Mucosa of stomach (tissue), 1 donor: ENCODE measurements around the gene LIFR.

Experiments
- H3K27me3 ChIP-seq: one replicate; pipeline ENCODE4 v1.7.0; 2013; ENCODE audit warnings: mild to moderate bottlenecking, low read length; ENCODE audit not compliant: control insufficient read depth, insufficient read depth
- H3K36me3 ChIP-seq: one replicate; pipeline ENCODE4 v1.7.0; 2013; ENCODE audit warnings: low read length; ENCODE audit not compliant: control insufficient read depth, insufficient read depth
- H3K4me1 ChIP-seq: one replicate; pipeline ENCODE4 v1.7.0; 2013; ENCODE audit warnings: mild to moderate bottlenecking, low read length; ENCODE audit not compliant: control insufficient read depth, insufficient read depth
- H3K4me3 ChIP-seq: one replicate; pipeline ENCODE4 v1.7.0; 2013; ENCODE audit warnings: low read length
- H3K9ac ChIP-seq: one replicate; pipeline ENCODE4 v1.7.0; 2013; ENCODE audit warnings: mild to moderate bottlenecking, low read length, moderate library complexity
- H3K9me3 ChIP-seq: one replicate; pipeline ENCODE4 v1.7.0; 2013; ENCODE audit warnings: mild to moderate bottlenecking, low read length, moderate library complexity; ENCODE audit not compliant: control insufficient read depth
- donor health status: Pancreatic carcinoma.

Gene LIFR

DNA sequence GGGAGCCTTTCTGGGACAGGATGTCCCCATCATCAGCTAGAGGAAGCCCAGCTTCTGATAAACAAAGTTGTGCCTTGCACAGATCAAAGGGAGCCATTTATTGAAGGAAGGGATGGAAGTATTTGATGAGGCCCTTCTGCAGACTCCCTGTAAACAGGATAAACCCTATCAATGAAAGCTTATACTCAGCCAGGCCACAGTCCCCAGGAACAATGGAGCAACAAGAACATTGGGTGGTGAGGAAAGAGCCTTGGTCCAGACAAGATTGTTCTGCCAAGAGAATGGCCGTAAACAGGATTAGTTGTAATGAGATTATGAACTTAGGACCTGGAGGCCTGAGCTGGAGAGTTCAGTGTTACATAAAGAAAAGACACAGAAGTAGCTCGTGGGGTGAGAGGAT, 40.5 kb upstream of the LIFR start:
- H3K27me3 ChIP-seq: no peaks in the 10 kb centered on the region
- no peak overlapping the region for H3K4me3 ChIP-seq
- no peak overlapping the region for H3K9ac ChIP-seq
- H3K9me3 ChIP-seq: no peaks in the 10 kb centered on the region
- H3K4me1 ChIP-seq: peaks cover 31% of the 10 kb centered on the region
- no peaks in the 10 kb centered on the region for H3K36me3 ChIP-seq

DNA sequence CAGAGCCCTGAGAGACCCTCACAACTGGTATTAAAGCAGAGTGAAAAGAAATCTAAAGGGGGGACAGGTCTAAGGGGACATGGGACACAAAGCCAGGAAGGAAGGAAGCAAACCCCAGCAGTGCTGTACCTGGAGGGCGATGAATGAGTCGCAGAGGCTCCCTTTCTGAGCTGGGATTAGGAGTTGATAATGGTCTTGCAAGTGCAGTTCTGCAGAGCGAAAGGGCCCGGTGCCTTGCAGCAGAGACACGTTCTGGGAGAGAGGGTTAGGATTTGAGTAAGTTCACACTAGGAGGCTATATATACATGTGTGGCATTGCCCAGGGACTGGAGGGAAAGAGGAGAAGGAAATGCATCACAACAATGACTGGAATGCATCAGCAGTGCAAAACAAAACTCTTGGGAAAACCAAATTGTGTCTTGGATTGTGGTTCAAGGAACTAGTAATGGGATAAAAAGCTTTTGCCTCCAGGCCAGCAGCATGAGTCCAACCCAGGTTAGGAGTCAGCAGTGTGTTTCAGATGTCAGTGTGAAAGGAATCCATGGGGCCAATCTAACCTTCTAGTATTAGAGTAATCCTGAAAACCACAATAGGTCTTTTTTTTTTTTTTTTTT, 38.8 kb upstream of the LIFR start:
- Histone ChIP-seq H3K9me3 (no peaks in the 10 kb centered on the region), H3K4me3 (no peak overlapping the region)

DNA sequence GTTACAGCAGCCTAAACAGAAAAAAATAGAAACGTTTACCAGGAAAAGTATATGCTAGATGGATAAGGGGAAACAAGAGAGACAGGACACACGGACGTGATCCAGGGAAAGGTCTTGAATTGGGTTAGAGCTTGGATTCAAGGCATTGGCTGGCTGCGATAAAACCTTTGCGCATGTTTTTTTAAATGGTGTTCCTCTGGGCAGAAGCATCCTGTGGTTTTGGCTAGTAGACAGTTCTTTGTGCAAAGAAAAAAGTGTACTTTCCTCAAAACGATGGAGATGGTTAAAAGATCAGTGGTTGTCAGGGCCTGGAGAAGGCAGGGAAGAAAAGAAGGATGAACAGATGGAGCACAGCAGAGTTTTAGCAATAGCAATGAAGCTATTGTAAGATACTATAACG, 37.5 kb upstream of the LIFR start:
- Histone ChIP-seq H3K4me3 (no peak overlapping the region), H3K9ac (no peak overlapping the region), H3K27me3 (no peaks in the 10 kb centered on the region), H3K4me1 (peaks cover 15% of the 10 kb centered on the region), H3K9me3 (no peaks in the 10 kb centered on the region), H3K36me3 (no peaks in the 10 kb centered on the region)

More for the DNA sequence above, 38.8 kb upstream of the LIFR start:
- Histone ChIP-seq H3K4me1 (peaks cover 22% of the 10 kb centered on the region), H3K27me3 (no peaks in the 10 kb centered on the region), H3K36me3 (no peaks in the 10 kb centered on the region), H3K9ac (no peak overlapping the region)

DNA sequence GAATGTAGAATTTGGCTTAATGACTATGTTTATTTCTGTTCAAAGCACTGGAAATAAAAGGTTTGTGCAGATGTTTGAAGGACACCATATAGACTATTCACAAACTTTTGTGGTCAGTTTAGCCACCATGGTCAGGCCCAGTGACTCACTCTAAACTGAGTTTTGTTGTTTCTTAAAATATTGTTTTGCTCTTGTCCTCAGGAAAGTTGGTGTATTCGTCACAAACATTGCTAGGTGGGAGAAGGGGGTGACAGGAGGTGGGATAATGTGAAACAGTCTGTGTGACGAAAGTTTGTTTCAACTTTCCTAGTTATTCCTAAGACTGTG, 35.0 kb upstream of the LIFR start:
- peaks cover 6% of the 10 kb centered on the region for H3K4me1 ChIP-seq
- H3K9me3 ChIP-seq: no peaks in the 10 kb centered on the region
- no peaks in the 10 kb centered on the region for H3K27me3 ChIP-seq
- H3K4me3 ChIP-seq: no peak overlapping the region
- H3K36me3 ChIP-seq: no peaks in the 10 kb centered on the region
- no peak overlapping the region for H3K9ac ChIP-seq

DNA sequence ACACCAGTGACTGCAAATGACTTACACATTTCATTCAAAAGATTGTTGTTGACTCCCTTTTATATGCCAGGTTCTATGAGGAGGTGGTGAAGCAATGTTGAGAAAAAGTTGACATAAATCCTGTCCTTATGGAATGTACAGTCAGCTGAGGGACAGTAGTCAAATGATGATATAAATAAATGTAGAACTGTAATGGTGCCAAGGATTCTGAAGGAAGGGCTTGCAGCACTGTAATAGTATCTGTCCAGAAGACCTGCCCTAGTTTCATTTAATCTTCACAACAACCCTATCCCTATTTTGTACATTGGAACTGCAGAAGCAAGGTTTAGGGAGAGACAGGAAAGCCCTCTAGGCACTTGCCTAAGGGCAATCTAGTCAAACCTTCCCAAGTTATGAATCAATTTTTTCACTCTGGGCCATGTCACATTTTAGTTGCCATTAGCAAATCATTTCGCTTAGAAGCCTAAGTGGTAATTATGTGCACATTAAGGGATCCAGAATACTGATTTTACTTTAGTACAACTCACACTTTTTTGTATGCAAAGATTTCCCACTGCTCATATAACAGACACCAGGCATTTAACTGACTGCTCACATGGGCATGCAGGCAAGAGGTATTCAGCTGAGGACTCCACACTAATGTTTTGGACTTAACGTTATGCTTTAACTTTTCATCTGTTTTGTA, 34.5 kb upstream of the LIFR start:
- Histone ChIP-seq H3K9me3 (no peaks in the 10 kb centered on the region), H3K4me3 (no peak overlapping the region), H3K4me1 (peaks cover 6% of the 10 kb centered on the region), H3K36me3 (no peaks in the 10 kb centered on the region), H3K9ac (no peak overlapping the region), H3K27me3 (no peaks in the 10 kb centered on the region)

DNA sequence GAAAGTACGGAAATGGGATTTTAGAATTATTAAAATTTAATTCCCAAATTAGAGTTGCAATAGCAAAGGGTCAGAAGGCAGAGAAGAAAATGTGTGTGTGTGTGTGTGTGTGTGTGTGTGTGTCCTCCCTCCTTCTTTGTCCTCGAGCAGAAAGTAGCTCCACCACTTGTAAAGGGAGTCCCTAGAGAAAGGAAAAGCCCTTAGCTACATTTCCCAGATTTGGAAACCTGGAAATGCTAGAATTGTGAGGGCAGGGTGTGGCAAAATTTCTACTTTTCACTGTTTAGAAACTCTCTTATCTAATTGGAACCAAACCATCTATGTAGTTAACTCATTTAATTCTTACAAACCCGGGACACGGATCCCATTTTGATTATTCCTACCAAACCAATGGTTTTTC, 33.2 kb upstream of the LIFR start:
- Histone ChIP-seq H3K27me3 (no peaks in the 10 kb centered on the region), H3K9ac (no peak overlapping the region), H3K9me3 (no peaks in the 10 kb centered on the region), H3K4me1 (peaks cover 6% of the 10 kb centered on the region), H3K36me3 (no peaks in the 10 kb centered on the region), H3K4me3 (no peak overlapping the region)

DNA sequence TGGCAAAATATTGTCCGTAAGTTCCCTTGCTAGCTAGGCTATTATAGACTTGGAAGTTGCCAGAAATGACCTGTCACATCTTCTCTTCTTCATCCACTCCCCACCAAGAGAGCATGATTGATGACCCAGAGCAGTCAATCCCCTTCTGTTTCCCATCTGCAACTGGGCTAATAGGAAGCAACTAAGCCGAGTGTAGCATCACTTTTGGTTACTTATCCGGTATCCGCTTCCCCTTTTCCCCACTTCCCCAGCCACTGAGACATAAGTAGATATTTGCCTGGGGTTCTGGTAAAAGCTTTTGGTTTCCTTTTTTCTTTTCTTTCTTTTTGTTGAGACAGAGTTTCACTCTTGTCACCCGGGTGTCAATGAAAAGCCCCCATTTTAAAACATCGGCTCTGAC, 29.4 kb upstream of the LIFR start:
- no peak overlapping the region for H3K9ac ChIP-seq
- no peak overlapping the region for H3K4me3 ChIP-seq
- no peaks in the 10 kb centered on the region for H3K36me3 ChIP-seq
- peaks cover 6% of the 10 kb centered on the region for H3K4me1 ChIP-seq
- no peaks in the 10 kb centered on the region for H3K9me3 ChIP-seq
- no peaks in the 10 kb centered on the region for H3K27me3 ChIP-seq

DNA sequence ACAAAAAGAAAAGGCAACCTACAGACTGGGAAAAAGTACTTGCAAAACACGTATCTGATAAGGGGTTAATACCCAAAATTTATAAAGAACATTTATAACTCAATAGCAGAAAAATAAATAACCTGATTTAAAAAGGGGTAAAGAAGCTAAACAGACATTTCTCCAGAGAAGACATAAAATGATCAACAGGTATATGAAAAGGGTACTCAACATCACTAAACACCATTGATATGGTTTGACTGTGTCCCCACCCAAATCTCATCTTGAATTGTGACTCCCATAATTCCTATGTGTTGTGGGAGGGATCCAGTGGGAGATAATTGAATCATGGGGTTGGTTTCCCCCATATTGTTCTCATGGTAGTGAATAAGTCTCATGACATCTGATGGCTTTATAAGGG, 27.1 kb upstream of the LIFR start:
- no peaks in the 10 kb centered on the region for H3K4me1 ChIP-seq
- H3K9ac ChIP-seq: no peak overlapping the region
- no peaks in the 10 kb centered on the region for H3K9me3 ChIP-seq
- H3K36me3 ChIP-seq: no peaks in the 10 kb centered on the region
- H3K27me3 ChIP-seq: no peaks in the 10 kb centered on the region
- no peak overlapping the region for H3K4me3 ChIP-seq

DNA sequence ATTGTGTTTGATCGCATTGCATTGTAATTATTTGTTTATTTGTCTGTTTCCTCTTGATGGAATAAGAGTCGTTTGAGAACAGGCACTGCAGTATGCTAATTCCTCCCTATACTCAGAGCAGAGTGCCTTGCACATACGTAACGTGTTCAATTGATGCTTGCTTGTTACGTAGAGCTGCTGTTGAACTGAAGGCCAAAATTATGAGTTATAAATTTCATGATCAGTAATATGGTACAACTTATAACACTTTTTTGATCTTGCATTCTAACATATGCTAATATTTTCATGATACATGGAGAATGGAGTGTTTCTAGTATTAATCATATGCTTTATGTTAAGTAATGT, 26.5 kb upstream of the LIFR start:
- no peaks in the 10 kb centered on the region for H3K36me3 ChIP-seq
- no peaks in the 10 kb centered on the region for H3K27me3 ChIP-seq
- H3K9me3 ChIP-seq: no peaks in the 10 kb centered on the region
- H3K4me1 ChIP-seq: no peaks in the 10 kb centered on the region
- no peak overlapping the region for H3K4me3 ChIP-seq
- no peak overlapping the region for H3K9ac ChIP-seq

DNA sequence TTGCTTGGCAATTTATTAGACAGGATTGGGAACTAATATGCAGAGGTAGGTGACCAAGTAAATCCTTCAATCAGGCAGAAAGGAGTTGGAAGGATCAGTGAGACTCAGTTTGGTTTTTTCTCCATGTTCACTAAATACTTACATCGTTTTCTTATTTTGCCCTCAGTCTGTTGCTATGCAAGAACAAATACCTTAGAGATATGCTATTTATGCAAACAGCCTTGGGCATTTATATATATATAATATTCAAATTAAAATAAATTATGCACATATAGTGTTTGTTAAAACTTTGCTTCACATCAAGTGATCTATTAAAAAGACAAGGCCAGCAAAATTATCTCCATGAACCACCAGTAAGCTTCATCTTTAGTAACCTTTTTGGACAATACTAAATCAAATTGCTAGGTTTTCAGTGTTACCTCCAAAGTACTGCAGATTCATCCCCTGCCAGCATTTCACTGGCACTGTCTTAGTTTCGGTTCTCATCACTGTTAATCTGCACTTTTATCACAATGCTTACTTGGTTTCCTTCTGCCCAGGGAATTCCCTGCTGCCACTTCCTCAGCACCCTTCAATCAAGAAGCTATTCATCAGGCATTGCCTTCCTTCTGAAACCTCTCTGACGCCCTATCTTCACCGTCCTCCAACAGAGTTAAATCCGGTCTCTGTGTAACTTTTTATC, 26.0 kb upstream of the LIFR start:
- Histone ChIP-seq H3K4me3 (no peak overlapping the region), H3K9ac (no peak overlapping the region)

DNA sequence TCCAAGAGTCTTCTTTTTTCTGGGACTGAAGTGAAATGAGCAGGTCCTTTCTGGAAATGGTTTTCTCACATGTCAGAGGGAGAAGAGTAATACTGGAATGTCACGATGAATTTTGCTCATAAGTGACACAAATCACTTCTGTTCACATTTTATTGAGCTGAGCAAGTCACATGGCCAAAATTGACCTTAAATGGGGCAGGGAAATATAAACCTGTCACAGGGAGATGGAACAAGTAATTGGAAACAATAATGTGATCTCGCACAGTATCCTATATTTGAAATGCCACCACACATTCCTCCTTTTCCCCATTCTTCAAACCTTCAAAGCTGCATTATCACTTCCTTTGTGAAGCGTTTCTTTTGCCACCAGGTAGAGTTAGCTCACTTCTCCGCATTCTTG, 25.2 kb upstream of the LIFR start:
- H3K4me3 ChIP-seq: no peak overlapping the region
- H3K9ac ChIP-seq: no peak overlapping the region
- peaks cover 1% of the 10 kb centered on the region for H3K4me1 ChIP-seq
- H3K27me3 ChIP-seq: no peaks in the 10 kb centered on the region
- no peaks in the 10 kb centered on the region for H3K36me3 ChIP-seq
- no peaks in the 10 kb centered on the region for H3K9me3 ChIP-seq

More for the DNA sequence above, 26.0 kb upstream of the LIFR start:
- no peaks in the 10 kb centered on the region for H3K36me3 ChIP-seq
- H3K9me3 ChIP-seq: no peaks in the 10 kb centered on the region
- H3K4me1 ChIP-seq: no peaks in the 10 kb centered on the region
- H3K27me3 ChIP-seq: no peaks in the 10 kb centered on the region

DNA sequence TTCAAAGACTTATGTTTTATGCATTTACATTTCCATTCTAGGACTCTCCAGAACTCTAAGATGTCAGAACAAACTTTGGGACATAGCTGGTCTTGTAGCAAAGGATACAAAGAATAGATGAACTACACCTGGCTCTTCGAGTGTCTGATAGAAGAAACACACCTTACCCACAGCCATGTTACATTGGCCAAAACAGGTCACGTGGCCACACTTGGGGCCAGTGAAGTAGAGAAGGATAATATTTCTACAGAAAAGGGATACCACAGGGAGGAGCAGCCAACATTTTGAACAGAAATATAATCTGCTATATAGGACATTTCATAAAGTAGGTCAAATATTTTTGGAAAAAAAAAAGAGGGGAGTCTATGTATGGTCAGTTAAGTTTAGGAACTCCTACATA, 22.7 kb upstream of the LIFR start:
- H3K4me1 ChIP-seq: peaks cover 7% of the 10 kb centered on the region

More for the DNA sequence above, 22.7 kb upstream of the LIFR start:
- no peaks in the 10 kb centered on the region for H3K27me3 ChIP-seq
- H3K9me3 ChIP-seq: no peaks in the 10 kb centered on the region
- no peak overlapping the region for H3K9ac ChIP-seq
- no peak overlapping the region for H3K4me3 ChIP-seq
- no peaks in the 10 kb centered on the region for H3K36me3 ChIP-seq
